OCI-LY7 (cell line): ENCODE results near the gene BDKRB1. TPM values are rescaled to one million over a fixed set of nuclear protein-coding genes. Genes with fewer than 3 reads are reported as not detected.

Experiments
- BruUV-seq: library from RNA; stranded (reverse); fragments of 400-500 nt; replicated peaks from 2 replicates; lab custom pipeline; 2021; lab: Mats Ljungman, UMichigan
- CTCF ChIA-PET: fragments of 300-600 bp; sonication (Branson Sonifier 250); formaldehyde crosslinking; loops from one replicate; lab custom pipeline; 2022; ENCODE audit warnings: antibody characterized with exemption; ENCODE audit not compliant: unreplicated experiment; lab: Charles Lee
- POLR2A ChIA-PET: fragments of 300-600 bp; sonication (Branson Sonifier 250); formaldehyde crosslinking; loops from one replicate; lab custom pipeline; 2022; ENCODE audit warnings: antibody characterized with exemption; lab: Charles Lee
- DNase-seq: peaks from one replicate; pipeline ENCODE4 v3.0.0-alpha.2; 2015; ENCODE audit warnings: low spot score
- H2AFZ ChIP-seq: fragments of 200-600 bp; sonication (generic), shearing (Covaris generic); 2 replicates; pipeline ENCODE4 v1.6.1; 2014; ENCODE audit warnings: mild to moderate bottlenecking, antibody characterized with exemption, low read length, moderate library complexity
- H3K27ac ChIP-seq: fragments of 200-600 bp; sonication (generic); 2 replicates; pipeline ENCODE4 v1.5.1; 2014; ENCODE audit warnings: mixed run types, low read depth, mild to moderate bottlenecking, moderate library complexity, low read length, inconsistent platforms; ENCODE audit not compliant: poor library complexity, severe bottlenecking
- H3K36me3 ChIP-seq: fragments of 200-600 bp; sonication (generic); 2 replicates; pipeline ENCODE4 v1.6.1; 2014; ENCODE audit warnings: mild to moderate bottlenecking, antibody characterized with exemption, low read length, moderate library complexity, mixed read lengths; ENCODE audit not compliant: insufficient read depth
- H3K4me1 ChIP-seq: fragments of 200-600 bp; sonication (generic); 2 replicates; pipeline ENCODE4 v1.5.1; 2014; ENCODE audit warnings: mild to moderate bottlenecking, low read length; ENCODE audit not compliant: insufficient read depth, poor library complexity, severe bottlenecking
- H3K4me2 ChIP-seq: fragments of 200-600 bp; sonication (generic); 2 replicates; pipeline ENCODE4 v1.6.1; 2014; ENCODE audit warnings: mild to moderate bottlenecking, low read length
- H3K4me3 ChIP-seq: fragments of 200-600 bp; sonication (generic); 2 replicates; pipeline ENCODE4 v1.5.1; 2014; ENCODE audit warnings: mild to moderate bottlenecking, low read depth, low read length; ENCODE audit not compliant: poor library complexity, severe bottlenecking
- H3K79me2 ChIP-seq: fragments of 200-600 bp; sonication (generic); 2 replicates; pipeline ENCODE4 v1.6.1; 2016; ENCODE audit warnings: low read depth, mild to moderate bottlenecking, low read length, moderate library complexity, mixed read lengths; ENCODE audit not compliant: insufficient read depth
- H3K9me2 ChIP-seq: fragments of 200-600 bp; sonication (generic); 2 replicates; pipeline ENCODE4 v1.6.1; 2016; ENCODE audit warnings: mild to moderate bottlenecking, low read length, mixed read lengths; ENCODE audit not compliant: insufficient read depth
- H3K9me3 ChIP-seq: fragments of 200-600 bp; sonication (generic); 2 replicates; pipeline ENCODE4 v1.6.1; 2014; ENCODE audit warnings: mild to moderate bottlenecking, mixed run types, low read length, mixed read lengths
- H4K20me1 ChIP-seq: fragments of 200-600 bp; sonication (generic); 2 replicates; pipeline ENCODE4 v1.6.1; 2014; ENCODE audit warnings: mild to moderate bottlenecking, antibody characterized with exemption, low read length, moderate library complexity, mixed read lengths; ENCODE audit not compliant: insufficient read depth
- EZH2phosphoT487 ChIP-seq: fragments of 200-600 bp; sonication (generic); IDR thresholded peaks from 2 replicates; pipeline ENCODE4 v1.6.1; 2018; ENCODE audit warnings: low read depth, borderline replicate concordance, mild to moderate bottlenecking, mixed run types, antibody characterized with exemption, low read length, moderate library complexity, mixed read lengths
- intact Hi-C: fragments of 100-400 bp; cut with micrococcal nuclease; formaldehyde crosslinking; loops from one replicate; pipeline ENCODE4 v1.10.0; 2022; ENCODE audit not compliant: unreplicated experiment
- total RNA-seq, 2 experiments: library from RNA; depleted of rRNA in 1 of 2; stranded (reverse); fragments of >200 nt in 1 of 2; shearing (Covaris generic) in 1 of 2; gene quantifications; 2 replicates each; pipeline ENCODE4 v1.2.3, GENCODE V29; 2014 to 2022
- TF ChIP-seq, protein P1 (sequence below): fragments of 200-600 bp; sonication (generic); conservative IDR thresholded peaks from 2 replicates; pipeline ENCODE4 v1.5.1; 2014; ENCODE audit warnings: mild to moderate bottlenecking, antibody characterized with exemption, low read length, moderate library complexity, mixed read lengths

The BDKRB1 gene
- total RNA-seq, 2 experiments from 2014 or later = not detected

DNA sequence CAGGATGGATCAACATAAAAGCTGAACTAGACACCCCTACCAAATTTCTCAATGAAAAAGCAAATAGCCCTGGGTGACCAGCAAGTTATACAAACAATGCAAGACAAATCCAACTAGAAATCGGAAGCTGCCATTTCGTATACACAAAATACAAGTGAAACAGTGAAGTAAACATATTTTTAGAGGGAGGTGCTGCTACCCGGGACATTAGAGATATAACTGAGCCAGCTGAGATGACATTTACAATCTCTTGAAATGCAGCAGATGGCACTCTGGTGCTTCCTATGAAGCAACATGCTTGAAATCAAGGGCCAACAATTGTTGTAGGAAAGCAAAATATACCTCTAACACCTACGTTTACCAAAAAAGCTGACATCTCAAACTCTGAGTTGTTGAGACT is 25.5 kb downstream of the BDKRB1 start:
- TF ChIP-seq, protein P1, sequence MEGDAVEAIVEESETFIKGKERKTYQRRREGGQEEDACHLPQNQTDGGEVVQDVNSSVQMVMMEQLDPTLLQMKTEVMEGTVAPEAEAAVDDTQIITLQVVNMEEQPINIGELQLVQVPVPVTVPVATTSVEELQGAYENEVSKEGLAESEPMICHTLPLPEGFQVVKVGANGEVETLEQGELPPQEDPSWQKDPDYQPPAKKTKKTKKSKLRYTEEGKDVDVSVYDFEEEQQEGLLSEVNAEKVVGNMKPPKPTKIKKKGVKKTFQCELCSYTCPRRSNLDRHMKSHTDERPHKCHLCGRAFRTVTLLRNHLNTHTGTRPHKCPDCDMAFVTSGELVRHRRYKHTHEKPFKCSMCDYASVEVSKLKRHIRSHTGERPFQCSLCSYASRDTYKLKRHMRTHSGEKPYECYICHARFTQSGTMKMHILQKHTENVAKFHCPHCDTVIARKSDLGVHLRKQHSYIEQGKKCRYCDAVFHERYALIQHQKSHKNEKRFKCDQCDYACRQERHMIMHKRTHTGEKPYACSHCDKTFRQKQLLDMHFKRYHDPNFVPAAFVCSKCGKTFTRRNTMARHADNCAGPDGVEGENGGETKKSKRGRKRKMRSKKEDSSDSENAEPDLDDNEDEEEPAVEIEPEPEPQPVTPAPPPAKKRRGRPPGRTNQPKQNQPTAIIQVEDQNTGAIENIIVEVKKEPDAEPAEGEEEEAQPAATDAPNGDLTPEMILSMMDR = no peak
- no peak for TF ChIP-seq EZH2phosphoT487
- POLR2A ChIA-PET = no interaction called here

DNA sequence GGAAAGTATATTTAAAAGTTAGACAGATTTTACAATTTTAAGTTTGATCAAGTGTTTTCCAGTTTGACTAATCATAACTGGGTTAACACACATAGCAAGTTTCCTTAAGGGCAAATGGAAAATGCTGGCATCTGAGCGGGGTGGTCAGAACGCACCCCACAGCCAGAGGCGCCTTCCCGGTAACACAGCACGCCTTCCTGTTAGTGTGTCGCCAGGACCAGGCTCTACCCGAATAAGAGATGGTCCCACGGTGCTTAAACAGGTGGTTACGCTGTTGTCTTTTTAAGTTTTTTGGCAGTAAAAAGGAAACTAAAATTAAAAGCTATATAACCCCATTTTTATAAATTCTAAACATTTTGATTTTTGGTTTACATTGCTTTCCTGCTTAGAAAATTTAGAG is 28.0 kb downstream of the BDKRB1 start:
- CTCF ChIA-PET = no interaction called here
- intact Hi-C loops = no loop called here
- H3K27ac ChIP-seq = no peak overlapping the region

More for the DNA sequence above, 25.5 kb downstream of the BDKRB1 start:
- H3K36me3 ChIP-seq = peaks cover 7% of the 10 kb centered on the region; the same call in 1 of the 2 replicates
- H3K27ac ChIP-seq = no peak overlapping the region
- intact Hi-C loops = no loop called here
- no peak for DNase-seq
- no TSS peak for BruUV-seq
- no peak overlapping the region for H2AFZ ChIP-seq
- no peak overlapping the region for H3K4me2 ChIP-seq
- H3K9me3 ChIP-seq = peaks cover 6% of the 10 kb centered on the region; the same call in 1 of the 2 replicates
- H3K79me2 ChIP-seq = no peaks in the 10 kb centered on the region
- H4K20me1 ChIP-seq = no peaks in the 10 kb centered on the region
- CTCF ChIA-PET = no interaction called here
- no peaks in the 10 kb centered on the region for H3K4me1 ChIP-seq
- H3K4me3 ChIP-seq = no peak overlapping the region
- H3K9me2 ChIP-seq = no peaks in the 10 kb centered on the region

DNA sequence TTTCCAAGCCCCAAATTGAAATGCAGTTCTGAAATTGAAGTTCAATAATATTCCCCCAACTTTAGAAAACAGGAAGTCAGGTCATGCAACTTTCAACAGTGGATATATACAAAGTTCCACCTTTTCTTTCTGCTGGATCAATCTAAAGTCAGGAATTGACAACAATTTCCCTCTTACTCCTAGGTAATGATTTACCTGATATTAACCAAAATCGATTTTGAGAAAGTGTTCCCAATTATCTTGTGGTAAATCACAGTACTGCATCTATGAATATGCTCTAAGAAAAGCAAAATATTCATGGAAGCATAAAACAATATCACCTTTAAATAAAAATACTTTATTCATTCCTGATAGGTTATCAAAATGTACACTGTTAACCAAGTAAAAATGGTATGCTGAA is 28.4 kb downstream of the BDKRB1 start:
- H3K4me1 ChIP-seq = no peaks in the 10 kb centered on the region
- no peak overlapping the region for H2AFZ ChIP-seq
- H3K4me2 ChIP-seq = no peak overlapping the region
- peaks cover 15% of the 10 kb centered on the region for H3K36me3 ChIP-seq
- no peaks in the 10 kb centered on the region for H4K20me1 ChIP-seq
- ChIA-PET CTCF (no interaction called here), POLR2A (no interaction called here)
- H3K9me2 ChIP-seq = no peaks in the 10 kb centered on the region
- no peaks in the 10 kb centered on the region for H3K9me3 ChIP-seq
- no peak overlapping the region for H3K4me3 ChIP-seq
- no peaks in the 10 kb centered on the region for H3K79me2 ChIP-seq
- DNase-seq = no peak
- no peak for TF ChIP-seq EZH2phosphoT487
- TF ChIP-seq, protein P1 = no peak
- BruUV-seq = no TSS peak
- no peak overlapping the region for H3K27ac ChIP-seq
- intact Hi-C loops = no loop called here

More for the DNA sequence above, 28.0 kb downstream of the BDKRB1 start:
- Histone ChIP-seq H3K4me3 (no peak overlapping the region), H3K9me3 (no peaks in the 10 kb centered on the region), H4K20me1 (no peaks in the 10 kb centered on the region), H3K79me2 (no peaks in the 10 kb centered on the region), H2AFZ (no peak overlapping the region), H3K36me3 (peaks cover 12% of the 10 kb centered on the region; the same call in 1 of the 2 replicates), H3K9me2 (no peaks in the 10 kb centered on the region), H3K4me1 (no peaks in the 10 kb centered on the region), H3K4me2 (no peak overlapping the region)
- no peak for TF ChIP-seq EZH2phosphoT487
- TF ChIP-seq, protein P1 = no peak
- POLR2A ChIA-PET = no interaction called here
- no peak for DNase-seq
- no TSS peak for BruUV-seq
